Subcutaneous adipose tissue (tissue), 4 donors: Measurements from ENCODE around the gene SERPINA10. TPM values are rescaled to one million over a fixed set of nuclear protein-coding genes. Genes with fewer than 3 reads are reported as not detected.

Experiments used
- CTCF ChIP-seq: fragments of 450-650 bp; IDR thresholded peaks from one replicate; pipeline ENCODE4 v1.5.1; 2016; ENCODE audit warnings: low read depth, mild to moderate bottlenecking, control low read depth, antibody characterized with exemption, moderate library complexity
- total RNA-seq, 4 donors: library from RNA; depleted of rRNA; stranded (reverse); fragments of >200 nt; gene quantifications; one replicate each; pipeline ENCODE4 v1.1.0, GENCODE V29; 2016

The SERPINA10 gene
- total RNA-seq, 4 donors from 2014 or later: not detected

GRCh38 chr14:94313991-94314655, 21.1 kb upstream of the SERPINA10 start:
- TF ChIP-seq CTCF: no peak

- TF ChIP-seq CTCF: no peak
Observed at GRCh38 chr14:94312481-94313246, 19.6 kb upstream of the SERPINA10 start.

- no peak for TF ChIP-seq CTCF
Observed at GRCh38 chr14:94310248-94310647, 17.2 kb upstream of the SERPINA10 start.

- TF ChIP-seq CTCF: no peak
Observed at GRCh38 chr14:94309721-94310120, 16.7 kb upstream of the SERPINA10 start.

- no peak for TF ChIP-seq CTCF
Observed at GRCh38 chr14:94307410-94307992, 14.4 kb upstream of the SERPINA10 start.

- TF ChIP-seq CTCF: no peak
Observed at GRCh38 chr14:94306047-94306978, 13.2 kb upstream of the SERPINA10 start.

- no peak for TF ChIP-seq CTCF
Observed at GRCh38 chr14:94305620-94306019, 12.6 kb upstream of the SERPINA10 start.
